Suprapubic skin (tissue), 4 donors: ENCODE results near the gene FOXJ1.

Source experiments
- EP300 ChIP-seq: sonication (generic); formaldehyde crosslinking; IDR thresholded peaks from one replicate; pipeline ENCODE4 v1.6.1; 2017; ENCODE audit warnings: antibody characterized with exemption
- POLR2A ChIP-seq, 2 donors: fragments of 450-650 bp; IDR thresholded peaks; one replicate each; pipeline ENCODE4 v1.6.1; 2017; ENCODE audit warnings: antibody characterized with exemption in 2 of 2, mild to moderate bottlenecking in 2 of 2, moderate library complexity in 2 of 2
- POLR2AphosphoS5 ChIP-seq, 3 donors: sonication (generic); formaldehyde crosslinking; IDR thresholded peaks; one replicate each; pipeline ENCODE4 v1.6.1; 2017; ENCODE audit warnings: antibody characterized with exemption in 3 of 3
- TF ChIP-seq, protein P1 (sequence below), 2 donors: fragments of 200-600 bp in 1 of 2; fragments of 450-650 bp in 1 of 2; sonication (generic) in 1 of 2; IDR thresholded peaks; one replicate each; pipeline ENCODE4 v1.5.1; 2016 to 2019; ENCODE audit warnings: antibody characterized with exemption in 2 of 2, mild to moderate bottlenecking in 1 of 2, moderate library complexity in 1 of 2

DNA sequence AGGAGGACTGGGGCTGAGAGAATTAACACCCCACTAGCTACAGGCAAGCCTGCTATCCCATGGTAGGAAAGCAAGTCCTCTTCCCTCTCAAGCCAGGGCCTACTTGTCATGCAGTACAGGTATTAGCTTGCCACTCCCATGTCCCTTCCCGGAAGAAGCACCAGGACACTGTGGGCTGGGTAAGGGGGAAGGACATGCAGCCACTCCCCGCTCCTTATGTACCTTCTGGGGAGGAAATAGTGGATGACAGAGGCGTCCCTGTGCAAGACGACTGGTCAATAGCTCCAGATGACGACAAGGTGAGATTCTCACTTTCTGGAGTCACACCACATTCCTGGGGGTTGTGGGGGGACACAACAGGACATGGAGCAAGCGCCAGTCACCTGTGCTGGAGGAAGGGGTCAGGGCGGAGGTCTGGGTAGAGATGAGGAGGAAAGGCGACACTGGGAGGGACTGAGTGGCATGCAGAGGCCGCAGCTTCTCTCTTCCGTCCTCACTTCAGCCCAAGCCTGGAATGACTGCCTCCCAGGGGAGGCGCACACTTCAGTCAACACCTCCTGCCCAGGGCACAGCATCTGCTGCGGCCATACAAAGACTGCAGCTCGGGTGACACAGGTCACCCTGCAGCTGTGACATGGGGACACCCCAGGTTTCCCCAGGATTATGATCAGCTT is 15.1 kb upstream of the FOXJ1 start:
- TF ChIP-seq, protein P1, sequence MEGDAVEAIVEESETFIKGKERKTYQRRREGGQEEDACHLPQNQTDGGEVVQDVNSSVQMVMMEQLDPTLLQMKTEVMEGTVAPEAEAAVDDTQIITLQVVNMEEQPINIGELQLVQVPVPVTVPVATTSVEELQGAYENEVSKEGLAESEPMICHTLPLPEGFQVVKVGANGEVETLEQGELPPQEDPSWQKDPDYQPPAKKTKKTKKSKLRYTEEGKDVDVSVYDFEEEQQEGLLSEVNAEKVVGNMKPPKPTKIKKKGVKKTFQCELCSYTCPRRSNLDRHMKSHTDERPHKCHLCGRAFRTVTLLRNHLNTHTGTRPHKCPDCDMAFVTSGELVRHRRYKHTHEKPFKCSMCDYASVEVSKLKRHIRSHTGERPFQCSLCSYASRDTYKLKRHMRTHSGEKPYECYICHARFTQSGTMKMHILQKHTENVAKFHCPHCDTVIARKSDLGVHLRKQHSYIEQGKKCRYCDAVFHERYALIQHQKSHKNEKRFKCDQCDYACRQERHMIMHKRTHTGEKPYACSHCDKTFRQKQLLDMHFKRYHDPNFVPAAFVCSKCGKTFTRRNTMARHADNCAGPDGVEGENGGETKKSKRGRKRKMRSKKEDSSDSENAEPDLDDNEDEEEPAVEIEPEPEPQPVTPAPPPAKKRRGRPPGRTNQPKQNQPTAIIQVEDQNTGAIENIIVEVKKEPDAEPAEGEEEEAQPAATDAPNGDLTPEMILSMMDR (IDR thresholded peaks at IDR 0.05), result no peak
- no peak for TF ChIP-seq EP300
- TF ChIP-seq POLR2A (IDR thresholded peaks at IDR 0.05), result no peak
- TF ChIP-seq POLR2AphosphoS5 (IDR thresholded peaks at IDR 0.05), result no peak
